Large intestine (tissue), 3 donors: ENCODE data around the gene ABCG1. TPM values are rescaled to one million over a fixed set of nuclear protein-coding genes. Genes with fewer than 3 reads are reported as not detected.

Source experiments
- DNase-seq, 2 donors: peaks; one replicate each; pipeline versions ENCODE4 v3.0.0 to v3.0.0-alpha.2; 2013
- H3K27ac ChIP-seq: one replicate; pipeline ENCODE4 v1.5.1; 2013; ENCODE audit warnings: low read length
- H3K27me3 ChIP-seq: 2 replicates; pipeline ENCODE4 v1.6.1; 2013; ENCODE audit warnings: low read length; ENCODE audit not compliant: control insufficient read depth, insufficient read depth
- H3K36me3 ChIP-seq: 2 replicates; pipeline ENCODE4 v1.6.1; 2013; ENCODE audit warnings: low read length; ENCODE audit not compliant: control insufficient read depth, insufficient read depth
- H3K4me1 ChIP-seq: one replicate; pipeline ENCODE4 v1.6.1; 2013; ENCODE audit warnings: low read length; ENCODE audit not compliant: control insufficient read depth, insufficient read depth
- H3K4me3 ChIP-seq: one replicate; pipeline ENCODE4 v1.5.1; 2013; ENCODE audit warnings: low read length
- H3K9me3 ChIP-seq: one replicate; pipeline ENCODE4 v1.6.1; 2013; ENCODE audit warnings: mild to moderate bottlenecking, low read depth, low read length, moderate library complexity; ENCODE audit not compliant: control insufficient read depth
- WGBS: methylation state at CpG from one replicate; pipeline ENCODE4 v1.1.5; 2013; ENCODE audit warnings: low lambda C conversion rate; ENCODE audit not compliant: insufficient coverage; 5-methylcytosine and 5-hydroxymethylcytosine counted together
- polyA plus RNA-seq: library from polyadenylated mRNA; unstranded; fragments of 120-200 nt; gene quantifications from one replicate; pipeline ENCODE4 v1.2.1, GENCODE V29; 2013

Gene ABCG1
- polyA plus RNA-seq, 1 donor, result 6.4 TPM

DNA sequence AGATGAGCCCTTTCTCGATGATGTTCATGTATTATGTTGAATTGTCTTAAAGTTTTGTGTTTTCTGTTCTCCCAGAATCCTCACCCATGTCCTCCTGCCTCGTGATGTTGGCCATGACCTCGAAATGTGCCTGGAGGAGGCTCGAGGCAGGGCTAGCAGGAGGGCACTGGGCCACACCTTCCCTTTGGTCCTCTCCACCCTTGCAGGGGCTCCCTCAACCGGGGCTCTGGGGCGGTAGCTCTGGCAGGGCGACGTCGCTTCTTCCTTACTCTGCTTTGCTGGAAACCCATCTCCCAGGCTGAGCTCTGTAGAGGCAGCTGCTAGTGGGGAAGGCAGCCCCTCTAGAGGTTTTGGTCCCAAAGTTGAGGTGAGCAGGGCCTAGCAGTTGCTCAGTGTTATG is 82.0 kb downstream of the ABCG1 start:
- H3K27ac ChIP-seq, result no peak overlapping the region
- no CpG with 5 or more reads among the region's 9 CpGs for WGBS
- no peak for DNase-seq

DNA sequence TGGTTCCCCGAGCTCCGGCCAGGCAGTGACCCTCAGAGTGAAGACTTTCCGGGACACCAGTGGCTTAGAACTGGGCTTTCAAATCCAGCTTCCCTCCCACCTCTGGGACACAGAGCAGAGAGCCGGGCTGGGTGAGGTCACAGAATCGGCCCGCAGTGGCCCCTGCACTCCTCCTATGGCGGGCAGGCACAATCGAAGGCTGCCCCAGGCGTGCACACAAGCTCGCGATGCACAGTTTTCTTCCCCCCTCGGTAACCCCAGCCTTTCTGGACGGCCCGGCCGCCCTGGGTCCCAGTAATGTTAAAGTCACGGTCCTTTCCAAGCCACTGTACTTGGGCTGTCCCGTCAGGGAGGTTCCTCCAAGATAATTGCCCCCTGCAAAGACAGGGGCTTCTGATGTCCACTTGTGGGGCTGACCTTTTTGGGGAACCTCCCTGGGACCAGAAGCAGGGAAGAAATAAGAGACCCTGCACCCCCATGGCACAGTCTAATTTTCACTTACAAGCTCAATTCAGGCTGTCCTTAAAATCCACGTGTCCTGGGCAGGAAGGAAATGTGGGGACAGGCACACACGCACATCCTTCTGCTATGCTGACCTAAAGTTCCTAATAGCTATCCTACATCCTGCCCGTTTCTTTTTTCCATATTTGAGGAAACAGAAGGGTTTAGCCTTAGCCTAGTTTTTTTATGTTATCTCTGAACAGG is 82.6 kb downstream of the ABCG1 start:
- Histone ChIP-seq H3K36me3 (no peaks in the 10 kb centered on the region), H3K4me3 (no peak overlapping the region), H3K4me1 (no peaks in the 10 kb centered on the region), H3K27ac (no peak overlapping the region), H3K9me3 (no peaks in the 10 kb centered on the region), H3K27me3 (no peaks in the 10 kb centered on the region)
- DNase-seq, result no peak
- no CpG with 5 or more reads among the region's 20 CpGs for WGBS

More for the DNA sequence above, 82.0 kb downstream of the ABCG1 start:
- H3K36me3 ChIP-seq, result peaks cover 2% of the 10 kb centered on the region
- H3K9me3 ChIP-seq, result no peaks in the 10 kb centered on the region
- H3K4me1 ChIP-seq, result no peaks in the 10 kb centered on the region
- no peak overlapping the region for H3K4me3 ChIP-seq
- H3K27me3 ChIP-seq, result peaks cover 2% of the 10 kb centered on the region

DNA sequence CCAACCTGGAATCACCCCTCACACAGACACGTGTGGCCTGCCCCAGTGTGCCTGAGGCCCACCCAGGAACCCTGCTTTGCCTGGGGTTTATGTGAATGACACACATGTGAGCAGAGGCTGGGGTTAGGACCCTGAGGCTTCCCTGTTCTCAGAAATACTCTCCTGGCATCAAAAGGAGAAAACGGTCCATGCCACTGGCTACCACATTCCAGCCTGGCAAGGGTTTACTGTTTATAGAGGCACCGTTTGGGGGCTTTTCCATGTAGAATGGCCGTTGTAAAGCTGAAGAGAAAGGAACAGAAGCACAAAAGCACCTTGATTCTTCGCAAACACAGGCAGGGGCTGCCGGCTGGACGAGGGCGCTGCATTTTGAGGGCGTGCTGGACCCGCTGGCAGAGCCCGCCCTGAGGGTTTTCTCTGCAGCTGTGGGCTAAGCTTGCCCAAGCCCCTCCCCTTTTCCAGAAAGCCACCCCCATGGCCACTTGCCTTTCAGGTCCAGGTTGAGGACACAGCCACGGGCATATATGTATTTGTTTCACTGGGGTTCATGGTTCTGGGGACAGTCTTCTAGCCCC is 83.2 kb downstream of the ABCG1 start:
- no peak for DNase-seq
- no peak overlapping the region for H3K27ac ChIP-seq
- H3K4me1 ChIP-seq, result no peaks in the 10 kb centered on the region
- WGBS, result no CpG with 5 or more reads among the region's 12 CpGs
- H3K4me3 ChIP-seq, result no peak overlapping the region
- H3K36me3 ChIP-seq, result no peaks in the 10 kb centered on the region
- H3K27me3 ChIP-seq, result no peaks in the 10 kb centered on the region
- H3K9me3 ChIP-seq, result no peaks in the 10 kb centered on the region

DNA sequence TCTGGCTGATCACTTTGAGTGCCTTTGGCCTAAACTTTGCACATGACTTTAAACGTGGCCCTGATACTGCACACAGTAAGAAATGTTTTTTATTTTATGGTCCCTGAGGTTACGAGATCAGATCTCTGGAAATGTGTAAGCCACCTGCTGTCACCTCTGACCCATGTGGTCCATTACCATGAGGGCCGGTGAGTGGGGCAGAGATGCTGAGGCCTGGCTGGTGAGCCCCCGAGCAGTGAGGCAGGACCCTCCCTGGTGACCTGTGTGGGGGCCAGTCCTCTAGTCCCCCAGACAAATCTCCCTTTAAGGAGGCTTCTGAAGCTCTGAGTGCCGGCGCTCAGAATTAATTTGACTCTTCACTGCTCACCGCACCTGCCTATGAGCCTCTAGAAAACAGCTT is 83.9 kb downstream of the ABCG1 start:
- H3K4me1 ChIP-seq, result no peaks in the 10 kb centered on the region
- H3K36me3 ChIP-seq, result no peaks in the 10 kb centered on the region
- no peak overlapping the region for H3K4me3 ChIP-seq
- no peaks in the 10 kb centered on the region for H3K9me3 ChIP-seq
- no peak overlapping the region for H3K27ac ChIP-seq
- WGBS, result no CpG with 5 or more reads among the region's 7 CpGs
- no peaks in the 10 kb centered on the region for H3K27me3 ChIP-seq
- DNase-seq, result no peak

DNA sequence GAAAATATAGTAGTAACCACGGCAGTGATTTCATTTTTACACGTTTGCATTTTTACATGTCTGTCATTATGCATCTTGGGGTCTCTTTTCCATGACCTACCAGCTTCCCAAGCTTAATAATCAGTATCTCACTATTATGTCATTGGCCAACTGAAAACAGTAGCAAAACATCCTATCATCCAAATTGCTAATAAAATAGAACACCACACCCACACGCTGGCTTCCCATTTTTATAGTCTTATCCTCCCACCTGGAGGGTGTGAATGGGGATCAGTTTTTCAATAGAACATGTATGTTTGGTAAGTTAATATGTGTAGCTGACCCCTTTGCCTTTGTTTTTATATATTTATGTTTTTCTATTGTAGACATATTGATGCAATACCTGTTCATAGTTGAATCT is 84.5 kb downstream of the ABCG1 start:
- Histone ChIP-seq H3K36me3 (no peaks in the 10 kb centered on the region), H3K9me3 (no peaks in the 10 kb centered on the region), H3K27me3 (no peaks in the 10 kb centered on the region), H3K4me1 (no peaks in the 10 kb centered on the region), H3K27ac (no peak overlapping the region), H3K4me3 (no peak overlapping the region)
- no CpG with 5 or more reads among the region's 3 CpGs for WGBS
- no peak for DNase-seq

DNA sequence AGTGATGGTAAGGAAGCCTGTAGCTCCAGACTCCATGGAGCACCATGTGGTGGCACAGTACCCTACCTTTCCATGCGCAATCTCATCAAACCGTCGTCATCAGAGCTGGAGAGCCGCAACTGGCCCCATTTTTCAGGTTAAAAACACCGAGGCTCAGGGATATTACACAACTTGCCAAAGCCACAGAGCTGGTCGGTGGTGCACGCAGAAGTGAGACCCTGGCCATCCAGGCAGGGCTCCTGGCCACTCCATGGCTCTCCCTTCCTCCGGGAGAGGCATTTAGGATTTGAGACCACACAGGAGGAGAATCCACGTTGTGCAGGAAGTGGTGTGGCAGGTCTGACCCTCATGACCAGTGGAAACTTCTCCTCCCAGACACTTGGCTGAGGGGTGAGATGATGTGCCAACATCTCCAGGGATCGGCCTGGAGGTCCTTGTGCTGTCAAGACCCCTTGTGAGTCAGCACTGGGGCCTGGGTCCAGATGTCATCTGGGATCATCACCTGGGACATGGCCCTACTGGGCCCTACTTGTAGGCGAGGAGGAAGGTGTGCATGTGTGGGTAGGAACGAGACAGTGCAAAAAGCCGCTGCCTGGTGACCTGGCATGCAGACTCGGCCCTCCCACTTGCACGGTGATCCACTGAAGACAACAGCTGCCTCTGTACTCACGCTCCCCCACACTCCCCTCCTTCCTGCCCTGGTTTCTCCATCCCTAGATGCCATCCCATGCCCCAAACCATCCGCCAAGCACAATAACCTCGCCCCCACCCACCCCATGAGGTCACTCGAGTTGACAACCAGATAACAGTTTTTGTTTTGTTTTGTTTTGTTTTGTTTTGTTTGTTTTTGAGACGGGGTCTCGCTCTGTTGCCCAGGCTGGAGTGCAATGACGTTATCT is 85.9 kb downstream of the ABCG1 start:
- WGBS, result no CpG with 5 or more reads among the region's 22 CpGs
- Histone ChIP-seq H3K36me3 (no peaks in the 10 kb centered on the region), H3K4me1 (peaks cover 4% of the 10 kb centered on the region), H3K27me3 (no peaks in the 10 kb centered on the region), H3K4me3 (no peak overlapping the region), H3K9me3 (no peaks in the 10 kb centered on the region), H3K27ac (no peak overlapping the region)
- DNase-seq, result no peak

DNA sequence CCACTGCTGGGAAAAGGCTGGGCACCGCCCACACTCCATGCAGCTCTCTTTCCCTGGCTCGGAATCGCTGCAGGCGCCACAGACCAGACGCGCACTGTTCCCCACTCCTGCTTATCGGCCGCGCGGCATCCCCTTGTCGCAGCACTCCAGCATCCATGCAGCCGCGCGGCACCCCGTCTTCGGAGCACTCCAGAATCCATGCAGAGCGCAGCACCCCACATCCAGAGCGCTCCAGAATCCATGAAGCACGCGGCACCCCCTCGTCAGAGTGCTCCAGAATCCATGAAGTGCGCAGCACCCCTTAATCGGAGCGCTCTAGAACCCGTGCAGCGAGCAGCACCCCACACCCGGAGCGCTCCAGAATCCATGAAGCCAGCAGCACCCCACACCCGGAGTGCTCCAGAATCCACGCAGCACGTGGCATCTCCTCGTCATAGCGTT is 86.8 kb downstream of the ABCG1 start:
- no peak overlapping the region for H3K27ac ChIP-seq
- peaks cover 13% of the 10 kb centered on the region for H3K4me1 ChIP-seq
- H3K27me3 ChIP-seq, result no peaks in the 10 kb centered on the region
- H3K36me3 ChIP-seq, result no peaks in the 10 kb centered on the region
- H3K4me3 ChIP-seq, result no peak overlapping the region
- DNase-seq, result no peak
- no peaks in the 10 kb centered on the region for H3K9me3 ChIP-seq
- WGBS, result no CpG with 5 or more reads among the region's 33 CpGs

DNA sequence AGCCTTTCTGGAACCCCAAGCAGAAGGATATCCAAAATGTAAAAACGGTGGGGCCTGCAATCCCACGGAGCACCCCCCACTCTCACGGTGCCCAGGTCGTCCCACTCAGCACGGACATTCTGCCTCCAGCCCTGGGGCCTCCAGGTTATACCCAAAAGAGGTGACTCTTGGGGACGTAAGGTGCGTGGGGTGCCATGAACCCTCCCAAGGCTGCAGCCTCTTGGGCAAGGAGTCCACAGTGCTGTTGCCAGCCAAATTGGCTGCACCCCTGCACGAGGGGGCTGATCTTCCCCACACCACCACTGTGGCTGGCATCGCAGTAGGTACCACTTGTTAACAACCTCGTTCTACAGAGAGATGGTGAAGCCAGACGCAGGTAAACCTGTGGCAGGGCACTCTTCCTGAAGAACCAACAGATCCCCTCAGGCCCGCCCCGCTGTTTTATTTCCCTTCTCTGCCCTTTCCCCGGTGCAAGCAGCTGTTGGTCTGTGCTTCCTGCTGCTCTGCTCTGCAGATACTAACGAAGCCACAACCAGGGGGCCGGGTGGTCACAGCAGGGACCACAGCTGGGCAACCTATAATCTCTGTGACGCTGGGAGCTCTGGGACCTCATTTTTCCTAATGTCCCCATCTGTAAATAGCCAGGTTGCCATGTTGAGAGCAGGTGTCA is 87.6 kb downstream of the ABCG1 start:
- Histone ChIP-seq H3K4me1 (peaks cover 20% of the 10 kb centered on the region), H3K36me3 (no peaks in the 10 kb centered on the region), H3K4me3 (no peak overlapping the region), H3K9me3 (no peaks in the 10 kb centered on the region), H3K27me3 (no peaks in the 10 kb centered on the region), H3K27ac (no peak overlapping the region)
- DNase-seq, result no peak
- WGBS, result no CpG with 5 or more reads among the region's 17 CpGs

DNA sequence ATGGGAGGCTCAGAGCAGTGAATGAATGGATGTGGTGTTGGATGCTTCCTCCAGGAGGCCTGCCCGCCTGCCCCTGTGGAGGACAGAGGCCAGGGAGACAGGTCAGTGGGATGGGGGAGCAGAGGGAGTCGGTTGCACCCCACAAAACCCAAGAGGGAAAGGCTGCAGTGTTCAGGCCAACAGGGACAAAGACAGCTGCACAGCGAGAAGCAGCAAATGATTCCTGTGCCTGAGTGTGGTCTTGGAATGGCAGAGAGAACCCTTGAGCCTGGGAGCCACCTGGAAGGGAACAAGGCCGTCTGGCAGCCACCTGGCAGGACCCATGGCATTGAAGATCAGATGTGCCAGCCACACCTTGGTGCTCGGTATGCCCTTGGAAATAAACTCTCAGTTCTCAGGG is 88.2 kb downstream of the ABCG1 start:
- Histone ChIP-seq H3K27me3 (no peaks in the 10 kb centered on the region), H3K9me3 (no peaks in the 10 kb centered on the region), H3K4me3 (no peak overlapping the region), H3K4me1 (peaks cover 27% of the 10 kb centered on the region), H3K27ac (no peak overlapping the region), H3K36me3 (no peaks in the 10 kb centered on the region)
- DNase-seq, result no peak
- no CpG with 5 or more reads among the region's 5 CpGs for WGBS
